Islet precursor cell (in vitro differentiated cells): ENCODE data around the gene GM2A.

ENCODE experiments used
- DNase-seq: peaks from one replicate; pipeline ENCODE4 v3.0.0-alpha.2; 2018

Gene GM2A

GRCh38 chr5:151252762-151253604, at the start of gene GM2A:
Gene GM2A, plus strand, starts transcription at chr5:151253185. Its CDS starts 32 bp downstream, at chr5:151253217.
- DNase-seq, result peak; percentile 100

- DNase-seq, result peak; percentile 18
Observed at GRCh38 chr5:151204051-151204450, 48.9 kb upstream of the GM2A start.

GRCh38 chr5:151205411-151205810, 47.6 kb upstream of the GM2A start:
- DNase-seq, result peak; percentile 51

- DNase-seq, result no peak
Observed at GRCh38 chr5:151208481-151208914, 44.5 kb upstream of the GM2A start.

- no peak for DNase-seq
Observed at GRCh38 chr5:151212406-151212798, 40.6 kb upstream of the GM2A start.

GRCh38 chr5:151213803-151214613, 39.0 kb upstream of the GM2A start:
- DNase-seq, result no peak

GRCh38 chr5:151214614-151215545, 38.1 kb upstream of the GM2A start:
- DNase-seq, result no peak

GRCh38 chr5:151215546-151215880, 37.5 kb upstream of the GM2A start:
- DNase-seq, result no peak

GRCh38 chr5:151216781-151217180, 36.2 kb upstream of the GM2A start:
- peak; percentile 24 for DNase-seq

- no peak for DNase-seq
Observed at GRCh38 chr5:151218177-151218576, 34.8 kb upstream of the GM2A start.

- DNase-seq, result no peak
Observed at GRCh38 chr5:151219138-151219537, 33.8 kb upstream of the GM2A start.

- no peak for DNase-seq
Observed at GRCh38 chr5:151219789-151220188, 33.2 kb upstream of the GM2A start.

- DNase-seq, result no peak
Observed at GRCh38 chr5:151221574-151221973, 31.4 kb upstream of the GM2A start.

GRCh38 chr5:151222054-151222789, 30.8 kb upstream of the GM2A start:
- DNase-seq, result no peak

- DNase-seq, result no peak
Observed at GRCh38 chr5:151222790-151223446, 30.1 kb upstream of the GM2A start.

GRCh38 chr5:151223447-151224264, 29.3 kb upstream of the GM2A start, which contains the start of gene CCDC69:
Gene CCDC69, minus strand, starts transcription at chr5:151224092. Its CDS starts 122 bp downstream, at chr5:151223970.
- peak; percentile 91 for DNase-seq

- no peak for DNase-seq
Observed at GRCh38 chr5:151224372-151224771, 28.6 kb upstream of the GM2A start.

GRCh38 chr5:151225071-151225470, 27.9 kb upstream of the GM2A start:
- no peak for DNase-seq

- no peak for DNase-seq
Observed at GRCh38 chr5:151225475-151225874, 27.5 kb upstream of the GM2A start.

GRCh38 chr5:151227918-151228447, 25.0 kb upstream of the GM2A start:
- DNase-seq, result no peak
